Measurements from ENCODE around the gene CDKAL1. TPM values are rescaled to one million over a fixed set of nuclear protein-coding genes. Genes with fewer than 3 reads are reported as not detected.
"Not testable (repeated sequence)": the region's sequence is repeated elsewhere in the genome, so short reads cannot be mapped to it uniquely, and the experiment has no call there.

CDKAL1 gene
- total RNA-seq, 1 donor from 2014 or later = 11.9 TPM

- peaks cover 0 to 8% of the 10 kb centered on the region in 2 donors for H3K36me3 ChIP-seq
- no peaks in the 10 kb centered on the region for H3K4me1 ChIP-seq
- H3K27ac ChIP-seq = no peak overlapping the region
- no peak for DNase-seq (ENCODE audit: low spot score in 2 of 2)
- TF ChIP-seq CTCF (IDR thresholded peaks at IDR 0.05) = no peak
- intact Hi-C loops (cut with DNase I) = no loop called here
- H3K4me3 ChIP-seq = no peak overlapping the region
- H3K9me3 ChIP-seq = no peaks in the 10 kb centered on the region
- no peaks in the 10 kb centered on the region for H3K27me3 ChIP-seq
Measured at GRCh38 chr6:21085643-21086042, 551.4 kb downstream of the CDKAL1 start.

- H3K9me3 ChIP-seq = no peaks in the 10 kb centered on the region
- intact Hi-C loops (cut with DNase I) = no loop called here
- H3K4me3 ChIP-seq = no peak overlapping the region
- TF ChIP-seq CTCF (IDR thresholded peaks at IDR 0.05) = no peak
- H3K4me1 ChIP-seq = no peaks in the 10 kb centered on the region
- H3K36me3 ChIP-seq = peaks cover 0 to 8% of the 10 kb centered on the region in 2 donors
- no peak overlapping the region for H3K27ac ChIP-seq
- no peaks in the 10 kb centered on the region for H3K27me3 ChIP-seq
- DNase-seq (ENCODE audit: low spot score in 2 of 2) = no peak
Measured at GRCh38 chr6:21087188-21087587, 552.9 kb downstream of the CDKAL1 start.

- DNase-seq (ENCODE audit: low spot score in 2 of 2) = no peak
- no peaks in the 10 kb centered on the region for H3K27me3 ChIP-seq
- H3K4me1 ChIP-seq = no peaks in the 10 kb centered on the region
- H3K27ac ChIP-seq = no peak overlapping the region
- no peaks in the 10 kb centered on the region for H3K9me3 ChIP-seq
- peaks cover 0 to 4% of the 10 kb centered on the region in 2 donors for H3K36me3 ChIP-seq
- no peak for TF ChIP-seq CTCF (IDR thresholded peaks at IDR 0.05)
- intact Hi-C loops (cut with DNase I) = no loop called here
- H3K4me3 ChIP-seq = no peak overlapping the region
Measured at GRCh38 chr6:21091411-21091810, 557.2 kb downstream of the CDKAL1 start.

GRCh38 chr6:21092231-21092772, 558.0 kb downstream of the CDKAL1 start:
- intact Hi-C loops (cut with DNase I) = not testable (repeated sequence)

GRCh38 chr6:21095462-21095861, 561.2 kb downstream of the CDKAL1 start:
- intact Hi-C loops (cut with DNase I) = no loop called here
- no peak for TF ChIP-seq CTCF (IDR thresholded peaks at IDR 0.05)
- H3K36me3 ChIP-seq = no peaks in the 10 kb centered on the region
- H3K9me3 ChIP-seq = no peaks in the 10 kb centered on the region
- no peak overlapping the region for H3K27ac ChIP-seq
- no peaks in the 10 kb centered on the region for H3K4me1 ChIP-seq
- no peak overlapping the region for H3K4me3 ChIP-seq
- no peak for DNase-seq (ENCODE audit: low spot score in 2 of 2)
- H3K27me3 ChIP-seq = no peaks in the 10 kb centered on the region

More at GRCh38 chr6:21092231-21092772, 558.0 kb downstream of the CDKAL1 start:
- not testable (repeated sequence) for H3K27me3 ChIP-seq; H3K4me3 ChIP-seq; H3K36me3 ChIP-seq; H3K4me1 ChIP-seq; H3K9me3 ChIP-seq; DNase-seq (ENCODE audit: low spot score in 2 of 2); H3K27ac ChIP-seq

- H3K4me1 ChIP-seq = no peaks in the 10 kb centered on the region
- TF ChIP-seq CTCF (IDR thresholded peaks at IDR 0.05) = no peak
- intact Hi-C loops (cut with DNase I) = no loop called here
- no peak for DNase-seq (ENCODE audit: low spot score in 2 of 2)
- no peak overlapping the region for H3K27ac ChIP-seq
- H3K9me3 ChIP-seq = no peaks in the 10 kb centered on the region
- no peaks in the 10 kb centered on the region for H3K27me3 ChIP-seq
- H3K36me3 ChIP-seq = no peaks in the 10 kb centered on the region
- no peak overlapping the region for H3K4me3 ChIP-seq
Measured at GRCh38 chr6:21098134-21098533, 563.9 kb downstream of the CDKAL1 start.

Measured in ascending aorta (tissue), 2 donors.